Hepatocyte (in vitro differentiated cells): ENCODE measurements around the gene RASSF1. TPM values are rescaled to one million over a fixed set of nuclear protein-coding genes. Genes with fewer than 3 reads are reported as not detected.

ENCODE experiments used
- DNase-seq: peaks from one replicate; pipeline ENCODE4 v3.0.0-alpha.2; 2016; ENCODE audit warnings: low spot score
- H2AFZ ChIP-seq: fragments of 200-600 bp; sonication (generic); 2 replicates; pipeline ENCODE4 v1.6.0; 2016; ENCODE audit warnings: antibody characterized with exemption, mild to moderate bottlenecking
- H3K27ac ChIP-seq: fragments of 200-600 bp; sonication (generic); 2 replicates; pipeline ENCODE4 v1.5.1; 2016; ENCODE audit warnings: mild to moderate bottlenecking
- H3K27me3 ChIP-seq: fragments of 200-600 bp; sonication (generic); 2 replicates; pipeline ENCODE4 v1.6.1; 2016
- H3K36me3 ChIP-seq: fragments of 200-600 bp; sonication (generic); replicated peaks from 2 replicates; pipeline ENCODE4 v1.5.1; 2016; ENCODE audit warnings: low read depth; ENCODE audit not compliant: insufficient read depth
- H3K4me1 ChIP-seq: fragments of 200-600 bp; sonication (generic); 2 replicates; pipeline ENCODE4 v1.5.1; 2016; ENCODE audit warnings: mild to moderate bottlenecking, moderate library complexity; ENCODE audit not compliant: insufficient read depth
- H3K4me2 ChIP-seq: fragments of 200-600 bp; sonication (generic); 2 replicates; pipeline ENCODE4 v1.6.0; 2016
- H3K4me3 ChIP-seq: fragments of 200-600 bp; sonication (generic); 2 replicates; pipeline ENCODE4 v1.5.1; 2016; ENCODE audit warnings: mild to moderate bottlenecking
- H3K79me2 ChIP-seq: fragments of 200-600 bp; sonication (generic); 2 replicates; pipeline ENCODE4 v1.6.0; 2017; ENCODE audit warnings: mild to moderate bottlenecking
- H3K9me2 ChIP-seq: fragments of 200-600 bp; sonication (generic); replicated peaks from 2 replicates; pipeline ENCODE4 v1.6.0; 2017; ENCODE audit warnings: mild to moderate bottlenecking; ENCODE audit not compliant: insufficient read depth
- H3K9me3 ChIP-seq: fragments of 200-600 bp; sonication (generic); 2 replicates; pipeline ENCODE4 v1.5.1; 2016; ENCODE audit warnings: low read depth, mild to moderate bottlenecking
- H4K20me1 ChIP-seq: fragments of 200-600 bp; sonication (generic); 2 replicates; pipeline ENCODE4 v1.6.0; 2016; ENCODE audit warnings: mild to moderate bottlenecking; ENCODE audit not compliant: insufficient read depth, poor library complexity, severe bottlenecking
- EZH2 ChIP-seq: fragments of 200-600 bp; sonication (generic); IDR thresholded peaks from 2 replicates; pipeline ENCODE4 v1.6.1; 2016; ENCODE audit warnings: antibody characterized with exemption, mild to moderate bottlenecking, borderline replicate concordance
- EZH2phosphoT487 ChIP-seq: fragments of 200-600 bp; sonication (generic); IDR thresholded peaks from one replicate; pipeline ENCODE4 v1.6.1; 2018; ENCODE audit warnings: antibody characterized with exemption, mild to moderate bottlenecking, low read depth, moderate library complexity; ENCODE audit not compliant: unreplicated experiment, severe bottlenecking
- WGBS: methylation state at CpG from one replicate; pipeline ENCODE4 v1.1.6; 2016; ENCODE audit warnings: low lambda C conversion rate; ENCODE audit errors: missing lambda C conversion rate; 5-methylcytosine and 5-hydroxymethylcytosine counted together
- polyA plus RNA-seq: library from polyadenylated mRNA; unstranded; fragments of >200 nt; fragmentation: Nextera tagmentation; extraction: Ambion mirVana; gene quantifications from 2 replicates; pipeline ENCODE4 v1.2.1, GENCODE V29; 2016
- total RNA-seq: library from RNA; depleted of rRNA; stranded (reverse); fragments of >200 nt; gene quantifications from 2 replicates; pipeline ENCODE4 v1.2.3, GENCODE V29; 2014
- TF ChIP-seq, protein P1 (sequence below): fragments of 200-600 bp; sonication (generic); IDR thresholded peaks from 2 replicates; pipeline ENCODE4 v1.5.1; 2016; ENCODE audit warnings: antibody characterized with exemption, mild to moderate bottlenecking; ENCODE audit not compliant: poor library complexity

Gene RASSF1
- total and polyA plus RNA-seq, 2 experiments from 2014 or later: 11.3 to 22.9 TPM

DNA sequence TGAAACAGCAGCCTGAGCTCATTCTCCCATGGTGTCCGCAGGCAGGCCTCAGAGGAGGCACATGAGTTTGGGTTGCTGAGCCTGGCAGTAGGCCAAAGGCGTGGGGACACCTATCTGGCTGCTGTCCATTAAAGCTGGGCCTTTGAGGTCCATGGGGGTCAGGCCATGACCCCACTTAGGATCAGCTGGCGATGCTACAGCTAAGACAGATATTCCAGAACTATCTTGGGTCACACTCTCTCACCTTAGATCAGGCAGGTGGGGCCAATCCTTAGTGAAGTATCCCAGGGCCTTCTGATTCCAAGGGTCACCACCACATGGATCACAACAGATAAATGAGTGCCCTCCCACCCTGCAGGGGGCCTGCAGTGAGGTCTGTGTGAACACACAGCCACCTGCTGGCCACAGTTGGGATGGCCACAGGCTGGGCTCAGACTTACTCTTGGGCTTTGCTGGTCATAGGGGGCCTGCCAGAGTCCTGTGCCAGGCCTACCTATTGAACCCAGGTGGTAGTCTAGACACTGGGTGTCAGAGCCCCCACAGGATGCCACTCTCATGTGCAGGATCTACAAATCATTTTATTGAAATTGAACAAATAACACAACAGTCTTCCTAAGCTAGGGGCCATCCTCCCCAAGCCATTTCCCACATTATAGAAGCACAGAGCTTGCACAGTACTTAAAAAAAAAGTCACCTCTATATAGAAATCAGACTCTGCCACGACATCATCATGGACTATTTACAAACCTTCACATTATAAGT, 16.1 kb downstream of the RASSF1 start:
- no peaks in the 10 kb centered on the region for H3K27me3 ChIP-seq
- WGBS: 78% methylated on average over 4 of the region's 4 CpGs
- no peaks in the 10 kb centered on the region for H3K9me2 ChIP-seq
- H3K36me3 ChIP-seq: no peaks in the 10 kb centered on the region
- TF ChIP-seq EZH2: no peak
- TF ChIP-seq, protein P1, sequence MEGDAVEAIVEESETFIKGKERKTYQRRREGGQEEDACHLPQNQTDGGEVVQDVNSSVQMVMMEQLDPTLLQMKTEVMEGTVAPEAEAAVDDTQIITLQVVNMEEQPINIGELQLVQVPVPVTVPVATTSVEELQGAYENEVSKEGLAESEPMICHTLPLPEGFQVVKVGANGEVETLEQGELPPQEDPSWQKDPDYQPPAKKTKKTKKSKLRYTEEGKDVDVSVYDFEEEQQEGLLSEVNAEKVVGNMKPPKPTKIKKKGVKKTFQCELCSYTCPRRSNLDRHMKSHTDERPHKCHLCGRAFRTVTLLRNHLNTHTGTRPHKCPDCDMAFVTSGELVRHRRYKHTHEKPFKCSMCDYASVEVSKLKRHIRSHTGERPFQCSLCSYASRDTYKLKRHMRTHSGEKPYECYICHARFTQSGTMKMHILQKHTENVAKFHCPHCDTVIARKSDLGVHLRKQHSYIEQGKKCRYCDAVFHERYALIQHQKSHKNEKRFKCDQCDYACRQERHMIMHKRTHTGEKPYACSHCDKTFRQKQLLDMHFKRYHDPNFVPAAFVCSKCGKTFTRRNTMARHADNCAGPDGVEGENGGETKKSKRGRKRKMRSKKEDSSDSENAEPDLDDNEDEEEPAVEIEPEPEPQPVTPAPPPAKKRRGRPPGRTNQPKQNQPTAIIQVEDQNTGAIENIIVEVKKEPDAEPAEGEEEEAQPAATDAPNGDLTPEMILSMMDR: peak; percentile 74
- H3K4me2 ChIP-seq: no peak overlapping the region
- H3K4me1 ChIP-seq: peaks cover 33% of the 10 kb centered on the region
- H3K27ac ChIP-seq: peak overlapping the region; percentile 100
- peaks cover 33% of the 10 kb centered on the region for H3K79me2 ChIP-seq
- H3K9me3 ChIP-seq: no peaks in the 10 kb centered on the region
- peak; percentile 84 for DNase-seq
- H3K4me3 ChIP-seq: no peak overlapping the region
- no peak overlapping the region for H2AFZ ChIP-seq
- peaks cover 2% of the 10 kb centered on the region for H4K20me1 ChIP-seq

DNA sequence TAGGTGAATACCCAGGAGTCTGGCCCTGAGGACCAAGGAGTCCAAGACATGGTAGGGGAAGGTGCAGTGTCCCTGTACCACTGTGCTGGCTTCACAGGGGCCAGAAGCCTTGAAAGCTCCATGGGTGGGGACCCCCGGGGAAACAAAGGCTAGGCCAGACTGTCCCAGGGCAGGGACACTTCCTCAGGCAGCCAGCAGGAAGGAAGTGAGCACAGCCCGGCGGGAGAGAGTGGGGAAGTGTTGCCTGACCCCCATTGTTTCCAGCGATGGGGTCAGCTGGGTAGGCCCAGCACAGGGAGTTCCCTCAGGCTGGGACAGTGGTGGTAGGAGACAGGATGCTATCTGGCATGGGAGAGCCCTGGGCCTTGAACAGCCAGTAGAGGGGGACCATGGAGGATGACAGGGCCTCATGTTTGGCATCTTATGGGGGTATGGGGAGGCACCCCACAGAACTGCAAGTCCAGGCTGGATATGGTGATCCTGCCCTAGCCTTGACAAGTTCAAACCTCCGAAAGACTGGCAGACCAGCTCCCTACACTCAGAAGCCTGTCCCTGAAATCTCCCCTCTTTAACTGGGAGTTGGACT, 16.9 kb downstream of the RASSF1 start:
- H2AFZ ChIP-seq: no peak overlapping the region
- peaks cover 2% of the 10 kb centered on the region for H4K20me1 ChIP-seq
- peaks cover 41% of the 10 kb centered on the region for H3K4me1 ChIP-seq
- no peaks in the 10 kb centered on the region for H3K27me3 ChIP-seq
- H3K9me3 ChIP-seq: no peaks in the 10 kb centered on the region
- H3K36me3 ChIP-seq: no peaks in the 10 kb centered on the region
- no peak overlapping the region for H3K4me3 ChIP-seq
- 86% methylated on average over 5 of the region's 5 CpGs for WGBS
- peak overlapping the region; percentile 100 for H3K27ac ChIP-seq
- no peak overlapping the region for H3K4me2 ChIP-seq
- TF ChIP-seq, protein P1: no peak
- no peak for TF ChIP-seq EZH2
- no peak for TF ChIP-seq EZH2phosphoT487
- peaks cover 41% of the 10 kb centered on the region for H3K79me2 ChIP-seq
- no peaks in the 10 kb centered on the region for H3K9me2 ChIP-seq
- DNase-seq: no peak

DNA sequence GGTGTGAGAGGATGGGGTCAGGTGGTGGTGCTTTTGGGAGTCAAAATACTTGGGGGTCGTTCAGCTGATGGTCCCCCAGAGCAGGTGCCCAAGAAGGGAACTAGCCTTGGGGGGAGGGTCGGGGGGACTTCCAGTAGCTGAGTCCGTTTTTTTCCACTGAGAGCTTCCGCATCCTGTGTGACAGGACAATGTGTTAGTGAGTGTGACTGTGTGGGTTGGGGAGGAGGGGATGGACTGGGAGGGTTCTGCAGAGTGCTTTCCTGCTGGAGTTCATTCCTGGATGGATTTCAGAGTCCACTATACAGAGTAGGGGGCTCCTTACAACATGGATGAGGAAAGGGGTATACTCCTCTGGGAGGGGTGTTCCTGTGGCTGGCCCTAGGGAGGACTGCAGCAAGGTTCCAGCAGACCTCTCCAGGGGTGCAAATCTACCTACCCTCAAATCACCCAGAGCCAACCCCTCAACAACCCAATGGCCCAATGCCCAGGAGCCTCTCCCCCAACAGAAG, 17.5 kb downstream of the RASSF1 start:
- peaks cover 2% of the 10 kb centered on the region for H4K20me1 ChIP-seq
- no peak for DNase-seq
- peaks cover 46% of the 10 kb centered on the region for H3K79me2 ChIP-seq
- peak overlapping the region; percentile 100 for H3K27ac ChIP-seq
- no peaks in the 10 kb centered on the region for H3K36me3 ChIP-seq
- no peaks in the 10 kb centered on the region for H3K27me3 ChIP-seq
- TF ChIP-seq, protein P1: no peak
- TF ChIP-seq EZH2phosphoT487 (no peak), EZH2 (no peak)
- H3K4me3 ChIP-seq: no peak overlapping the region
- 70% methylated on average over 4 of the region's 4 CpGs for WGBS
- no peaks in the 10 kb centered on the region for H3K9me3 ChIP-seq
- peak overlapping the region; percentile 97 for H3K4me2 ChIP-seq
- no peak overlapping the region for H2AFZ ChIP-seq
- H3K9me2 ChIP-seq: no peaks in the 10 kb centered on the region
- peaks cover 45% of the 10 kb centered on the region for H3K4me1 ChIP-seq
